ENCODE measurements around the gene TMEM200A. TPM values are rescaled to one million over a fixed set of nuclear protein-coding genes. Genes with fewer than 3 reads are reported as not detected.

Gene TMEM200A
- total and polyA plus RNA-seq, 10 of the 15 experiments (the other 5 are each of a cell fraction or from before 2014, with no cell fraction given): 5.5 to 12.4 (median 9.6) TPM

DNA sequence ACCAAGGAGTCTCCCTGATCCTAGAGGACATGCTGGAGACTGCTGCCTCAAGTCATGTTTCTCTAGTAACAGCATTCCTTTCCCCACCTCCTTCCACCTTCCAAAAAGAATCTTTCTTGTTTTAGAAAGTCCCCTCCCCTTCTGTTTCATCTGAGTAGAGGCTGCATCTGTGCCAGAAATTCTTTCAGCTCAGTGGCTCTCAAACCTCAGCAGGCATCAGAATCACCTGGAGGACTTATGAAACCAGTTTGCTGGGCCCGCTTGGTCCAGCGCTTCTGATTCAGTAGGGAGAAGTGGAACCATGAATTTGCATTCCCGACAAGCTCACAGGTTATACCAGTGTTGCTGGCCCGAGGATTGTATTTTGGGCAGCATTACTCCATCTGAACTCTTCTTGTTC lies 55.1 kb downstream of the TMEM200A start:
- no peak for TF ChIP-seq ETV6 (conservative IDR thresholded peaks at IDR 0.05 in 1 of 2, IDR thresholded peaks at IDR 0.05 in 1 of 2; ENCODE audit: borderline replicate concordance in 1 of 2, low read depth in 1 of 2)
- TF ChIP-seq JUND (IDR thresholded peaks at IDR 0.05; ENCODE audit: low read depth, low read length): no peak
- no peak for TF ChIP-seq POU2F2 (IDR thresholded peaks at IDR 0.05; ENCODE audit: borderline replicate concordance, low read depth, low read length)
- no peak for TF ChIP-seq SREBF1 (IDR thresholded peaks at IDR 0.05; ENCODE audit: low read length)
- no peak for TF ChIP-seq DPF2 (IDR thresholded peaks at IDR 0.05)
- TF ChIP-seq KLF5 (IDR thresholded peaks at IDR 0.05; ENCODE audit: partially characterized antibody): no peak
- no peak for TF ChIP-seq SMARCA5 (IDR thresholded peaks at IDR 0.05)
- TF ChIP-seq POLR2A (IDR thresholded peaks at IDR 0.05; ENCODE audit: low read depth, low read length): no peak
- no peak for TF ChIP-seq IKZF1 (conservative IDR thresholded peaks at IDR 0.05)
- no peak for TF ChIP-seq ATF3 (IDR thresholded peaks at IDR 0.05; ENCODE audit: borderline replicate concordance, extremely low read depth, low read depth, low read length)
- TF ChIP-seq BMI1 (IDR thresholded peaks at IDR 0.05; ENCODE audit: borderline replicate concordance): no peak
- TF ChIP-seq EP300 (IDR thresholded peaks at IDR 0.05; ENCODE audit: borderline replicate concordance in 1 of 2, control insufficient read depth in 1 of 2, low read depth in 2 of 2, low read length in 2 of 2): no peak
- no peak for TF ChIP-seq RUNX3 (IDR thresholded peaks at IDR 0.05; ENCODE audit: low read length)
- no peak for TF ChIP-seq NFIC (IDR thresholded peaks at IDR 0.05; ENCODE audit: low read depth, low read length)
- TF ChIP-seq LARP7 (IDR thresholded peaks at IDR 0.05): no peak
- no peak for TF ChIP-seq MEF2A (IDR thresholded peaks at IDR 0.05; ENCODE audit: insufficient read depth, low read depth, low read length)
- no peak overlapping the region for H3K27ac ChIP-seq (ENCODE audit: control insufficient read depth, insufficient read depth)
- DNase-seq (ENCODE audit: low read depth, low spot score): no peak
- no peaks in the 10 kb centered on the region for H3K9me3 ChIP-seq (replicated peaks; ENCODE audit: control insufficient read depth, insufficient read depth, low read length)
- no TSS peak for BruUV-seq (replicated peaks)
- no peak overlapping the region for H2AFZ ChIP-seq (ENCODE audit: control insufficient read depth, low read depth, low read length)
- no peaks in the 10 kb centered on the region for H3K79me2 ChIP-seq (ENCODE audit: control insufficient read depth, insufficient read depth, low read length)
- ATAC-seq: no peak
- no peaks in the 10 kb centered on the region for H4K20me1 ChIP-seq (ENCODE audit: control insufficient read depth, insufficient read depth)
- ChIA-PET SMC1A (ENCODE audit: uncharacterized antibody, unreplicated experiment) (interaction anchor here (0.6 to 1.4 kb wide), 3 partner anchors 21 to 642 kb away, joined by 3 to 5 read pairs (median 3); partner anchors contain the start of gene EPB41L2), POLR2A (no interaction called here), CTCF (interaction anchor here (1.0 kb wide), 1 partner anchor 255 kb away, joined by 3 read pairs; no protein-coding TSS in a partner anchor), RAD21 (ENCODE audit: unreplicated experiment) (no interaction called here)
- no peak for FAIRE-seq
- in situ Hi-C loops (cut with MboI) (no loop called here), intact Hi-C loops (cut with micrococcal nuclease; ENCODE audit: unreplicated experiment) (no loop called here)
- 67% methylated on average over 4 of the region's 4 CpGs for WGBS (ENCODE audit: insufficient coverage, insufficient replicate concordance, low lambda C conversion rate, missing lambda C conversion rate)
- no peaks in the 10 kb centered on the region; a peak in 1 of 4 replicates for H3K27me3 ChIP-seq (replicated peaks in 1 of 2; ENCODE audit: control insufficient read depth in 2 of 2, insufficient read depth in 2 of 2, low read length in 1 of 2)
- no peak overlapping the region for H3K9ac ChIP-seq (ENCODE audit: control insufficient read depth, insufficient read depth, low read length)
- H3K4me2 ChIP-seq (ENCODE audit: control insufficient read depth, insufficient read depth): no peak overlapping the region
- H3K4me1 ChIP-seq (ENCODE audit: control insufficient read depth, insufficient read depth, low read length): no peaks in the 10 kb centered on the region
- H3K36me3 ChIP-seq (ENCODE audit: control insufficient read depth in 2 of 2, insufficient read depth in 2 of 2, low read length in 1 of 2): no peaks in the 10 kb centered on the region
- no peak overlapping the region for H3K4me3 ChIP-seq
